WTC11 (cell line): ENCODE measurements around the gene SHROOM2.

Source experiments
- ETV6 ChIP-seq: sonication (generic); formaldehyde crosslinking; IDR thresholded peaks from 2 replicates; pipeline ENCODE4 v1.8.1; 2022; ENCODE audit warnings: mild to moderate bottlenecking, missing genetic modification reagents
- NR1H2 ChIP-seq: sonication (generic); formaldehyde crosslinking; IDR thresholded peaks from 2 replicates; pipeline ENCODE4 v1.9.0; 2021; ENCODE audit warnings: mild to moderate bottlenecking, moderate library complexity, missing genetic modification reagents
- RELA ChIP-seq: sonication (generic); formaldehyde crosslinking; IDR thresholded peaks from 2 replicates; pipeline ENCODE4 v1.8.1; 2022; ENCODE audit warnings: missing genetic modification reagents, mild to moderate bottlenecking, borderline replicate concordance
- SP1 ChIP-seq: sonication (generic); formaldehyde crosslinking; conservative IDR thresholded peaks from 2 replicates; pipeline ENCODE4 v1.8.1; 2022; ENCODE audit warnings: missing genetic modification reagents
- TEAD4 ChIP-seq: sonication (generic); formaldehyde crosslinking; IDR thresholded peaks from 2 replicates; pipeline ENCODE4 v1.8.0; 2022; ENCODE audit warnings: mild to moderate bottlenecking, missing genetic modification reagents
- ZNF232 ChIP-seq: sonication (generic); formaldehyde crosslinking; IDR thresholded peaks from 2 replicates; pipeline ENCODE4 v1.8.0; 2022; ENCODE audit warnings: mild to moderate bottlenecking, missing genetic modification reagents
- TF ChIP-seq, protein P1 (sequence below): fragments of 200-600 bp; IDR thresholded peaks from 2 replicates; pipeline ENCODE4 v1.8.0; 2022; ENCODE audit warnings: antibody characterized with exemption
- TF ChIP-seq, protein P2 (sequence below): sonication (generic); formaldehyde crosslinking; IDR thresholded peaks from 2 replicates; pipeline ENCODE4 v1.8.1; 2023; ENCODE audit warnings: mild to moderate bottlenecking, missing genetic modification reagents, moderate library complexity
- TF ChIP-seq, protein P3 (sequence below): sonication (generic); formaldehyde crosslinking; IDR thresholded peaks from 2 replicates; pipeline ENCODE4 v1.8.0; 2022; ENCODE audit warnings: mild to moderate bottlenecking, missing genetic modification reagents

DNA sequence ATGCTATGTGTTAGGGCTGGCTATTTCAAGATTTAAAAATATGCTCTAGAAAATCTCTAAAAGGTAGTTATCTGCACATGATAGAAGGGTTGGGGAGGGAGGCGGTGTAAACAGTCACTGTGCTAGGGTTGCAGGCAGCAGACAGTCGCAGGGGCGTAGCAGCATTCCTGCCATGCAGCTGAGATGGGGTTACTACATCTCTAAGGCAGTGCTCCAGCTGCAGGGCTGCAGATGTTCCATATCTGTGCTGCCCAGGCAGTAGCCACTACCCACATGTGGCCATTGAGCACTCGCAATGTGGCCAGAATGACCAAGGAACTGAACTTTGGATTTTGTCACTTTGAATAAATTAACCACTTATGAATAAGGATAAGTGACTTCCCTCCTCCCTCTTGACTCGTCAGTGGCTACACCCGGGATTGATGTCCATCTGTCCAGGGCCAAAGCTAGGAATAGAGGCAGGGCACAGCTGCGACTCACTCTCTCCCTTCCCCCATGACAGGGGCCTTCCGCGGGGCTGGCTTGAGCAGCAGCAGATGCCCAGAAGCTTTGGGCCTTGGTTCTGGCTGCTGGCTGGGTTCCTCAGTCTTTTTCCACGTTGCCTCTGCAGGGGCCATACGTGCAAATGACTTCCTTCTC is 101.5 kb downstream of the SHROOM2 start:
- TF ChIP-seq, protein P1, sequence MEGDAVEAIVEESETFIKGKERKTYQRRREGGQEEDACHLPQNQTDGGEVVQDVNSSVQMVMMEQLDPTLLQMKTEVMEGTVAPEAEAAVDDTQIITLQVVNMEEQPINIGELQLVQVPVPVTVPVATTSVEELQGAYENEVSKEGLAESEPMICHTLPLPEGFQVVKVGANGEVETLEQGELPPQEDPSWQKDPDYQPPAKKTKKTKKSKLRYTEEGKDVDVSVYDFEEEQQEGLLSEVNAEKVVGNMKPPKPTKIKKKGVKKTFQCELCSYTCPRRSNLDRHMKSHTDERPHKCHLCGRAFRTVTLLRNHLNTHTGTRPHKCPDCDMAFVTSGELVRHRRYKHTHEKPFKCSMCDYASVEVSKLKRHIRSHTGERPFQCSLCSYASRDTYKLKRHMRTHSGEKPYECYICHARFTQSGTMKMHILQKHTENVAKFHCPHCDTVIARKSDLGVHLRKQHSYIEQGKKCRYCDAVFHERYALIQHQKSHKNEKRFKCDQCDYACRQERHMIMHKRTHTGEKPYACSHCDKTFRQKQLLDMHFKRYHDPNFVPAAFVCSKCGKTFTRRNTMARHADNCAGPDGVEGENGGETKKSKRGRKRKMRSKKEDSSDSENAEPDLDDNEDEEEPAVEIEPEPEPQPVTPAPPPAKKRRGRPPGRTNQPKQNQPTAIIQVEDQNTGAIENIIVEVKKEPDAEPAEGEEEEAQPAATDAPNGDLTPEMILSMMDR, result no peak
- no peak for TF ChIP-seq ETV6
- TF ChIP-seq NR1H2 (CRISPR knock-in tag), result no peak
- no peak for TF ChIP-seq SP1
- TF ChIP-seq, protein P2, sequence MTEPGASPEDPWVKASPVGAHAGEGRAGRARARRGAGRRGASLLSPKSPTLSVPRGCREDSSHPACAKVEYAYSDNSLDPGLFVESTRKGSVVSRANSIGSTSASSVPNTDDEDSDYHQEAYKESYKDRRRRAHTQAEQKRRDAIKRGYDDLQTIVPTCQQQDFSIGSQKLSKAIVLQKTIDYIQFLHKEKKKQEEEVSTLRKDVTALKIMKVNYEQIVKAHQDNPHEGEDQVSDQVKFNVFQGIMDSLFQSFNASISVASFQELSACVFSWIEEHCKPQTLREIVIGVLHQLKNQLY (CRISPR knock-in tag), result no peak
- no peak for TF ChIP-seq ZNF232 (CRISPR knock-in tag)
- no peak for TF ChIP-seq TEAD4 (CRISPR knock-in tag)
- TF ChIP-seq, protein P3, sequence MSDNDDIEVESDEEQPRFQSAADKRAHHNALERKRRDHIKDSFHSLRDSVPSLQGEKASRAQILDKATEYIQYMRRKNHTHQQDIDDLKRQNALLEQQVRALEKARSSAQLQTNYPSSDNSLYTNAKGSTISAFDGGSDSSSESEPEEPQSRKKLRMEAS, result no peak
- no peak for TF ChIP-seq RELA (CRISPR knock-in tag)
